22Rv1 (cell line): ENCODE data around the gene TTC32.

Source experiments
- CTCF ChIP-seq: fragments of 450-650 bp; IDR thresholded peaks from 2 replicates; pipeline ENCODE4 v1.5.1; 2017; ENCODE audit warnings: mild to moderate bottlenecking
- ZFX ChIP-seq: fragments of 450-650 bp; IDR thresholded peaks from 2 replicates; pipeline ENCODE4 v1.6.1; 2017; ENCODE audit warnings: antibody characterized with exemption, borderline replicate concordance

DNA sequence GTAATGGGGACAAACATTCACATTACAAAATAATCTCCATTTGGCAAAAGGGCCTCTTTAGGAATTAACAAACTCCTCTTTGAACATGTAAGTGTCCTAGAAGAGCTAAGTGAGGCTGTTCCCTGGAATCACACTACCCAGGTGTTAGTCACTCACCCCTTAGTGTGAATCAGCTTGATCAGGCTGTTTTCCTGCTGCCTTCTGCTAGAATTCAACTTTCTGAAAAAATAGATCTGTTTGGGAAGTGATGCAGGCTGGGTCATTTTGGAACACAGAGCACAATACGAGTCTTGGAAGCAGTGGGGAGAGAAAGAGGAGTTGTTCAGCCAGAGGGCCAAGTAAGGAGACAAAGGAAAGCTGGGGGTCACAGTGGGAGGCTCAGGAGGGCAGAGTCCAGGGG lies 40.0 kb downstream of the TTC32 start:
- TF ChIP-seq CTCF (no peak), ZFX (no peak)
